HL-60/S4 treated with phorbol 12-myristate 13-acetate at 8.2 ng/mL for 4 days and 3 days (cell line): ENCODE data around the gene ANK3.

Source experiments
- in situ Hi-C: fragments of 300-500 bp; cut with MboI; formaldehyde crosslinking; loops from 2 replicates; pipeline ENCODE4 v1.15.0; 2022; ENCODE audit warnings: low sequenced_read_pairs

Gene ANK3

DNA sequence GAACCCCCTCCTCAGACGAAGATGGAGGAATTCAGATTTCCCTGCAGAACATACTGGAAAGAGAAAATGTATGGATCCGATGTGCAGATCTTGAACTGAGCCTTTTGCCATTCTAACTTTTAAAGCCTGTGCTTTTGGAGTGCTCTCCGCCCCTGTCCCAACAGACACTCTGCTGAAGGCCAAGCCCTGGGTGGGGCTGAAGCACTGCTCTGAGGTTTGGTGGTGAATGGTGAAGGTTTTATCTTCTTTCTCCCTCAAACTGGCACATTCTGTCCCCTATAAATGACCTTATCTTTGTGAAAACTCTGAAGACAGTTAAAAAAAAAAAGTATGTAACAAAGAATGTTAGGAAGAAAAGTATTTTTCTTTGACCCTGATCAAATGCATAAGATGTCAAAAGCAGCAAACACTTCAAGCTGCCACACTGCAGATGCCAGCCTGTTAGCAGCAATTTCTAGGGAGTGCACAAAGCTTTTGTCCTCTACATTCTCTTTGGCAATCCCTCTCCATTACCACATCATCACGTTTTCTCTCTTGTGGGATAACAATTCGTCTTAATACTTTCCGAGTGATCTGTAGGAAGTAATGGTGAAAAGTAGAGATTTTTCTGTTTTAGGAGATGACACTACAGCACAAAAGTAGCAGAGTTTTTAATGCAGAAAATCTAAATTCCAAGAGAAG lies 346.0 kb downstream of the ANK3 start:
- in situ Hi-C loops, result loop anchor here (25.0 kb wide), 1 partner anchor 406 kb away; no protein-coding TSS in a partner anchor

GRCh38 chr10:60042914-60043313 lies 346.8 kb downstream of the ANK3 start:
- in situ Hi-C loops, result loop anchor here (25.0 kb wide), 1 partner anchor 406 kb away; no protein-coding TSS in a partner anchor

GRCh38 chr10:60042262-60042661 lies 347.4 kb downstream of the ANK3 start:
- in situ Hi-C loops, result loop anchor here (25.0 kb wide), 1 partner anchor 405 kb away; no protein-coding TSS in a partner anchor

DNA sequence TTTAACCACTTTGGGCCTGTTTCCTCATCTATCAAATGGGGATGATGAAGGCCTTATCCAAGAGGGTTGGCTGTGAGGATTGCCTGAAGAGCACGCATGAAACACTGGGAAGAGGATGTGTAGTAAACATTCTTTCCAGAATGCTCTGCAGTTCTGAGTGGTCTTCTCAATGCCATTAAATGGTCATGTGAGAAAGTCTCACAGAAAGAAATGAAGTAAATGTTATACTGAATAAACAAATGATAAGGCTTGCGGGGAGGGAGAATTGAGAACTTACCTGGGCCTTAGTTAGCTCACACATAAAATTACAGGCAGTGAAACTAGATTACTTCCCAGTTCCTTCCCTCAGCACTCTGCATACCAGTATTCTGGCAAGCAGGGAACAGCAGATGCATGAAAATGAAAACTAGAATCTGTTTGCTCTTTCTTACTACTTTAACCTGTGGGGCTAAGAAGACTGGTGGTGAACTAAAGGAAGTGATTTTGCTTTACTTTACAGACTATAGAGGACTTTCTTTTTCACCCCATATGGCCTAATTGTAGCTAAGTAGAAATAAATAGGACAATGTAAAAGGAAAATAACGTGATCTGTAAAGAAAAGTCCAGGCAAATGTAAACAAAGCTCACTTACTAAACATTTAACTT lies 348.1 kb downstream of the ANK3 start:
- in situ Hi-C loops, result loop anchor here (25.0 kb wide), 1 partner anchor 404 kb away; no protein-coding TSS in a partner anchor

DNA sequence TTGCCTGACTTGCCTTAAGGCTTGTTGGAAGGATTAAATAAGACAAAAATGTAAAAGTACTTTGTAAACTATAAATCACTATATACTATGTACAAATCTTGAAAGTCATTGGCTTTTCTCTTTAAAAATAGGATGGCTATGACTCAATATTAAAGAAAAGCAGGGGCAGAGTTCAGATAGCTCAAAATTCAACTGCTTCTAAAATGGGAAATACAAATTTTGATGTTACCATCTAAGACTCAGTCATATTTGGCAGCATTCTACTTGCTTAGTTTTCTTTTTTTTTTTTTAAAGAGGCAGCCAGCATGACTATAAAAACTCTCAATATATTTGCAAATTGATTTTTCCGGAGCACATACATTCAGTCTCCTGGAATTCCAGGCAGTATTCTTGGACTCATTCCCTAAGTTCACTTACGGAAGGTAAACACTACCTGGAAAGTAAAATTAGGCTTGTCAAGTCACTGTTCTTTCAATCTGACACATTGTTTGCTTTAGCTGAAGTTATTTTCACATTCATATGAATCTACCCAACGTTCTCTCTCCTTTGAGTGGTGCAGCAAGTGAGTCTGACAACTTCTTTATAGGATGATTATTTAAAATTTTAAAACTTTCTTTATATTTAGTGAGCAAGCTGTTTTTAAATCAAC lies 349.5 kb downstream of the ANK3 start:
- in situ Hi-C loops, result loop anchor here (25.0 kb wide), 1 partner anchor 403 kb away; no protein-coding TSS in a partner anchor

GRCh38 chr10:60035984-60036383 lies 353.7 kb downstream of the ANK3 start:
- in situ Hi-C loops, result loop anchor here (25.0 kb wide), 1 partner anchor 399 kb away; no protein-coding TSS in a partner anchor

- in situ Hi-C loops, result loop anchor here (25.0 kb wide), 1 partner anchor 398 kb away; no protein-coding TSS in a partner anchor
These were observed 354.3 kb downstream of the ANK3 start for GRCh38 chr10:60035375-60035774.

- in situ Hi-C loops, result loop anchor here (25.0 kb wide), 1 partner anchor 395 kb away; no protein-coding TSS in a partner anchor
These were observed 357.0 kb downstream of the ANK3 start for GRCh38 chr10:60032723-60033122.

DNA sequence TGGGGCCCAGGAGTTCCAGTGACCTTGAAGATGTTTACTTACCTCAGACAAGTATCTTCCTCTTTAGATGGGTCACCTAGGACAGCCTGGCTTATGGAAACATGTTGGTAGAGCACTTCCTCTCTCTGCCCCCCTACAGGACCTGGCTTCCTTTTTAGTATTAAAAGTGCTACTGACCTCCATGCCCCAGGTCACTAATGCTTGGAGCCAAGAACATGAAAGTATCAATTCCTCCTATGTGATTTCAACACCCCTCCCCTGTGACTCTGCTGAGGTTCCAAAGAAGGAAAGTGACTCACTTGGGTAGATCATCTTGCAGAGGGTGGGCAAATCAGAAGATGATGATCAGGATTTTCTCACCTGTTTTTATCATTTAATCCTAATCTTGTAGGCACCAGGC lies 358.0 kb downstream of the ANK3 start:
- in situ Hi-C loops, result loop anchor here (25.0 kb wide), 1 partner anchor 394 kb away; no protein-coding TSS in a partner anchor

DNA sequence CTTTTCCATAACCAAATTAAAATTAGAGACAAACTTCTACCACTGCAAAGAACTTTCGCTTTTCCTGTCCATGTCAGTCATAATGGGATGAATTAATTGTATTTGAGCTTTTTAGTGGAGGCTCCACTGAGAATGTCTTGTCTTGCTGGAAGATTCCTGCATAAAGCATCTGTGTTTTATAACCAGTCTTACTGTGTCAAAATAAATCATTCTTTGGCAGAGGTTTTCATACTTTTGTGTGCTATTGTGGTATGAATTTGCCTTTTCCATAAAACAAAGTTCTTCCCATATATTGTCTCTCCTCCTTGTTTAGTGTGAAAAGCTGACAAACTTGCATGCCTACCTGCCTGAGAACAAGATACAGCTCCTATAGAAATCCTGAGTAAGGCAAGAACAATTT lies 358.5 kb downstream of the ANK3 start:
- in situ Hi-C loops, result loop anchor here (25.0 kb wide), 1 partner anchor 394 kb away; no protein-coding TSS in a partner anchor

- in situ Hi-C loops, result loop anchor here (25.0 kb wide), 1 partner anchor 392 kb away; no protein-coding TSS in a partner anchor
These were observed 360.2 kb downstream of the ANK3 start for GRCh38 chr10:60029475-60029874.

- in situ Hi-C loops, result loop anchor here (25.0 kb wide), 1 partner anchor 391 kb away; no protein-coding TSS in a partner anchor
These were observed 361.6 kb downstream of the ANK3 start for GRCh38 chr10:60028081-60028480.

DNA sequence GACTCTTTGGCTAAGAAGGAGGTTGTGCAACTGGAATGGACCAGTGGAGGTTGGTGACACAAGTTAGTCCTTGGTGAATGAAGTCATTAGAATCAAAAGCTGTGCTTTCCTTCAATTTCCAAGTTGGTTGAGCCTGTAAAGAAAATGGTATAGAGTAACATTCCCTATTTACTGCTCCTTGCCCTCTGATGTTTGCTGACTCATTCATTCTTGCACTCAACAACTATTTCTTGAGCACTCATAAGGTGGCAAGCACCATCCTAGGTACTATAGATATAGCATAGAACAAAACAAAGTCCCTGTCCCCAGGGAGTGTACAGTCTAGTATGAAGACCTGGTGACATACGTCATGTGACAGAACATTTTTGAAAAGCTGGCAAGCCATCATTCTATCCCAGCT lies 364.4 kb downstream of the ANK3 start:
- in situ Hi-C loops, result loop anchor here (25.0 kb wide), 1 partner anchor 388 kb away; no protein-coding TSS in a partner anchor

- in situ Hi-C loops, result no loop called here
These were observed 365.2 kb downstream of the ANK3 start for GRCh38 chr10:60024506-60024905.

GRCh38 chr10:60023155-60023877 lies 366.4 kb downstream of the ANK3 start:
- in situ Hi-C loops, result no loop called here

- in situ Hi-C loops, result no loop called here
These were observed 368.3 kb downstream of the ANK3 start for GRCh38 chr10:60021361-60021760.

GRCh38 chr10:60016794-60017193 lies 372.9 kb downstream of the ANK3 start:
- in situ Hi-C loops, result no loop called here

- in situ Hi-C loops, result no loop called here
These were observed 379.8 kb downstream of the ANK3 start for GRCh38 chr10:60009710-60010383.

- in situ Hi-C loops, result no loop called here
These were observed 380.4 kb downstream of the ANK3 start for GRCh38 chr10:60009276-60009675.

- in situ Hi-C loops, result no loop called here
These were observed 380.9 kb downstream of the ANK3 start for GRCh38 chr10:60008816-60009215.
